Bronchial epithelial cell (primary cell): ENCODE measurements around the gene EEPD1. TPM values are rescaled to one million over a fixed set of nuclear protein-coding genes. Genes with fewer than 3 reads are reported as not detected.
A peak's percentile ranks its signal among the peaks of the same experiment; 100 is the strongest.

ENCODE experiments used
- DNase-seq: peaks from one replicate; pipeline ENCODE4 v3.0.0-alpha.2; 2010; ENCODE audit warnings: low read depth
- FAIRE-seq: peaks from 2 replicates; lab custom pipeline; 2011; peaks lifted over from hg19 to GRCh38; lab: Jason Lieb, UNC
- H3K27me3 ChIP-seq: 2 replicates; pipeline ENCODE4 v1.5.1; 2011; ENCODE audit warnings: low read length; ENCODE audit not compliant: control insufficient read depth, insufficient read depth
- H3K36me3 ChIP-seq: 2 replicates; pipeline ENCODE4 v1.5.1; 2011; ENCODE audit warnings: low read length; ENCODE audit not compliant: control insufficient read depth, insufficient read depth
- H3K4me3 ChIP-seq: 2 replicates; pipeline ENCODE4 v1.5.1; 2011; ENCODE audit warnings: mild to moderate bottlenecking, low read depth, low read length, control low read depth
- CTCF ChIP-seq: IDR thresholded peaks from 2 replicates; pipeline ENCODE4 v1.5.1; 2011; ENCODE audit warnings: mild to moderate bottlenecking, moderate library complexity, low read length, control low read depth, inconsistent platforms; ENCODE audit not compliant: insufficient read depth, severe bottlenecking
- total RNA-seq: library from RNA; depleted of rRNA; stranded (reverse); fragments of >200 nt; gene quantifications from 2 replicates; pipeline ENCODE4 v1.2.1, GENCODE V29; 2014

Gene EEPD1
- total RNA-seq, 1 donor from 2014 or later, result 2.9 TPM

DNA sequence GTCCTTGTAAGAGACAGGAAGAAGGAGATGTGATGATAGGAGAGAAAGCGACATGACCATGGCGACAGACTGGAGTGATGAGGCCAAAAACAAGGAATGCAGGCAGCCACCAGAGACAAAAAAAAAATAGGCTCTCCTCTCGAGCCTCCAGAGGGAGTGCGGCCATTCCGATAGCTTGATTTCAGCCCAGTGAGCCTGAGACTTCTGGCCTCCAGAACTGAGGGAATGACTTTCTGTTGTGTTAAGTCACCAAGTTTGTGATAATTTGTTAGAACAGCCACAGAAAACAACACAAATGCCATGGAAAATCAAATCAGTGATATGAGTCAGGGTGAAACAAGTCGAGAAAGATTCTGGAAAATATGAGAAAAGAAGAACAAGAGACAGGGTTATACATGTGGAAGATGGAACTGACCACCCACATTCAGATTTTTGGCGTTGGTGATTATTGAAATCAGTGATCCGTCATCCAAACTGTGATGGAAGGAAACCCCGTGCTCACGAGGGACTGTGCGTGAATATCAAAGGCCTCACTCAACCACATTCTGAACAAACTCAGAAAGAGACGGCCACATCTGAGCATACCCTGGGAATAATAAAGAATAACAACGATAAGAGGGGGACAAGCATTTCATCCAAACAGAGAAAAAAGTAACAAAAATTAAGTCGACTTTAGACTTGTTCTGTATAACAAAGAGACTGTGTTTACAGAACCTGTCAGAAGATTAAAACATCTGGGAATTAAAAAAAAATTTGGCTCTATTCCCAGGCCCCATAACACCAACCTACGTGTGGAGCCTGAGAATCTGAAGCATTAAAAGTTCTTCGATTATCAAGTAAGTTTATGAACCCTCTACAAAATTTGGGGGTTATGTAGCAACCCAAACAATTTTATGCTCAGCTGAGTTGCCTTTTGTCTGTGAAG lies 72.1 kb downstream of the EEPD1 start:
- Histone ChIP-seq H3K4me3 (no peak overlapping the region), H3K36me3 (no peaks in the 10 kb centered on the region), H3K27me3 (peaks cover 1% of the 10 kb centered on the region)
- FAIRE-seq (peak; percentile 83), DNase-seq (no peak)
- TF ChIP-seq CTCF, result no peak

- TF ChIP-seq CTCF, result no peak
- no peaks in the 10 kb centered on the region for H3K36me3 ChIP-seq
- FAIRE-seq, result no peak
- no peak for DNase-seq
- H3K27me3 ChIP-seq, result peaks cover 1% of the 10 kb centered on the region
- H3K4me3 ChIP-seq, result no peak overlapping the region
These were observed 73.1 kb downstream of the EEPD1 start for GRCh38 chr7:36226151-36226550.

GRCh38 chr7:36227223-36227622 lies 74.2 kb downstream of the EEPD1 start:
- H3K4me3 ChIP-seq, result no peak overlapping the region
- DNase-seq (no peak), FAIRE-seq (peak; percentile 66)
- no peaks in the 10 kb centered on the region for H3K36me3 ChIP-seq
- H3K27me3 ChIP-seq, result peaks cover 1% of the 10 kb centered on the region
- no peak for TF ChIP-seq CTCF

DNA sequence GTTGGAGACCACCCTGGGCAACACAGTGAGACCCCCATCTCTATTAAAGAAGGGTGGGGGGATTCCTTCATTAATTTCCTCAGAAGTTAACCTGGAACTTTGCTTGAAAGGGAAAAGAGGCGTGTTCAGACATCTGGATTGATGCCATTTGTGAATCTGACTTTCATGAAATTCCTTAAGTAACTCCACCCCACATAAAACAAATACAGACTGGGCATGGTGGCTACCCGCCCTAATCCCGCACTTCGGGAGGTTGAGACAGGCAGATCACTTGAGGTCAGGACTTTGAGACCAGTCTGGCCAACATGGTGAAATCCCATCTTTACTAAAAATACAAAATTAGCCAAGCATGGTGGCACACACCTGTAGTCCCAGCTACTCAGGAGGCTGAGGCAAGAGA lies 75.0 kb downstream of the EEPD1 start:
- no peak for FAIRE-seq
- TF ChIP-seq CTCF, result no peak
- no peak for DNase-seq
- peaks cover 1% of the 10 kb centered on the region for H3K27me3 ChIP-seq
- H3K36me3 ChIP-seq, result no peaks in the 10 kb centered on the region
- H3K4me3 ChIP-seq, result no peak overlapping the region

DNA sequence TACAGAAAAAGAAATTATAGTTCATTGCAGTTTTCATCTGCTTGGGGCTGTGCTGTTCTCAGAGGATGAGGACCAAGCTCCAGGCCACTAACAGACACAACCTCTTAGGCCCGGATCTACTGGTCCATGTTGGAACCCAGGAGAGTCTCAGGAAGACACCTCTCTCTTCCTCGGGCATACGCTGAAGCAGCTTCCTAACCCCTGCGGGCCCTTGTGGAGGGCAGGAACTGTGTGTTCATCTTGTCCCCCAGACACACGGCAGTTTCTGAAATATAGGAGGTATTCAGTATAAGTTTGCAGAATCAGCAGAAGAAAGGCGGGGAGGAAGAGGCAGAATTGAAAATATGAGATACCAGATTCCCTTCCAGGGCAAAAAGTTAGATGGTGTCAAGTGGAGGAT lies 78.4 kb downstream of the EEPD1 start:
- Histone ChIP-seq H3K36me3 (no peaks in the 10 kb centered on the region), H3K4me3 (no peak overlapping the region), H3K27me3 (peaks cover 1% of the 10 kb centered on the region)
- DNase-seq (no peak), FAIRE-seq (no peak)
- TF ChIP-seq CTCF, result no peak
